B cell (primary cell): Measurements from ENCODE around the gene SLC33A1. TPM values are rescaled to one million over a fixed set of nuclear protein-coding genes. Genes with fewer than 3 reads are reported as not detected.
"Not testable (repeated sequence)": the region's sequence is repeated elsewhere in the genome, so short reads cannot be mapped to it uniquely, and the experiment has no call there.

Experiments used
- ATAC-seq: fragments of 200-7000 bp; cut with Tn5 transposase; one replicate; pipeline ENCODE4 v1.10.0; 2021; ENCODE audit warnings: low read depth, mild to moderate bottlenecking, moderate number of reproducible peaks, moderate library complexity
- CTCF ChIA-PET: fragments of 350-600 bp; sonication (Branson Sonifier 250); formaldehyde crosslinking; loops from one replicate; lab custom pipeline; 2021; ENCODE audit warnings: antibody characterized with exemption, inconsistent platforms; lab: Charles Lee
- POLR2A ChIA-PET: fragments of 350-600 bp; sonication (Branson Sonifier 250); formaldehyde crosslinking; loops from one replicate; lab custom pipeline; 2021; ENCODE audit warnings: antibody characterized with exemption; lab: Charles Lee
- DNase-seq: peaks from one replicate; pipeline ENCODE4 v3.0.0; 2013
- H2AFZ ChIP-seq: 2 replicates; pipeline ENCODE4 v1.6.1; 2012; ENCODE audit warnings: mild to moderate bottlenecking, low read depth, low read length; ENCODE audit not compliant: insufficient read depth, poor library complexity, severe bottlenecking
- H3K27ac ChIP-seq, 2 donors: 1 replicate in 1 of 2; 2 replicates in 1 of 2; pipeline ENCODE4 v1.5.1; 2012 to 2013; ENCODE audit warnings: low read length in 2 of 2, mild to moderate bottlenecking in 2 of 2, moderate library complexity in 1 of 2
- H3K27me3 ChIP-seq, 4 experiments: fragments of 200-600 bp in 1 of 4; sonication (generic) in 1 of 4; replicated peaks in 1 of 4; 1 replicate in 2 of 4; 2 replicates in 2 of 4; pipeline versions ENCODE4 v1.6.1 to v1.7.0; 2013 to 2016; ENCODE audit warnings: low read length in 3 of 4, mild to moderate bottlenecking in 2 of 4, mixed read lengths in 1 of 4, moderate library complexity in 1 of 4; ENCODE audit not compliant: insufficient read depth in 4 of 4, control insufficient read depth in 3 of 4; ENCODE audit errors: control extremely low read depth in 1 of 4
- H3K36me3 ChIP-seq, 2 experiments: replicated peaks in 1 of 2; 1 replicate in 1 of 2; 2 replicates in 1 of 2; pipeline versions ENCODE4 v1.6.1 to v1.7.1; 2013; ENCODE audit warnings: low read length in 1 of 2; ENCODE audit not compliant: insufficient read depth in 2 of 2, control insufficient read depth in 1 of 2; ENCODE audit errors: control extremely low read depth in 1 of 2, extremely low read depth in 1 of 2
- H3K4me1 ChIP-seq, 2 donors: fragments of 200-600 bp in 1 of 2; sonication (generic) in 1 of 2; 1 replicate in 1 of 2; 2 replicates in 1 of 2; pipeline versions ENCODE4 v1.5.1 to v1.6.1; 2013 to 2017; ENCODE audit warnings: low read length in 2 of 2; ENCODE audit not compliant: control insufficient read depth in 2 of 2, insufficient read depth in 2 of 2
- H3K4me2 ChIP-seq: replicated peaks from 2 replicates; pipeline ENCODE3; 2012; ENCODE audit warnings: mild to moderate bottlenecking, low read depth, low read length; ENCODE audit not compliant: poor library complexity, severe bottlenecking
- H3K4me3 ChIP-seq, 5 experiments: fragments of 200-600 bp in 1 of 5; sonication (generic) in 1 of 5; 1 replicate in 3 of 5; 2 replicates in 2 of 5; pipeline versions ENCODE4 v1.5.1 to v1.7.0; 2011 to 2016; ENCODE audit warnings: low read length in 4 of 5, mild to moderate bottlenecking in 4 of 5, low read depth in 2 of 5, control low read depth in 1 of 5, moderate library complexity in 1 of 5; ENCODE audit not compliant: insufficient read depth in 1 of 5; ENCODE audit errors: control extremely low read depth in 1 of 5, extremely low read depth in 1 of 5
- H3K79me2 ChIP-seq: fragments of 200-600 bp; sonication (generic); one replicate; pipeline ENCODE4 v1.6.0; 2016; ENCODE audit warnings: low read length; ENCODE audit not compliant: control insufficient read depth, insufficient read depth
- H3K9ac ChIP-seq: fragments of 200-600 bp; sonication (generic); 2 replicates; pipeline ENCODE4 v1.6.1; 2017; ENCODE audit warnings: mild to moderate bottlenecking, low read length, moderate library complexity
- H3K9me3 ChIP-seq, 3 donors: one replicate each; pipeline versions ENCODE4 v1.6.1 to v1.7.1; 2013; ENCODE audit warnings: low read length in 2 of 3; ENCODE audit not compliant: control insufficient read depth in 2 of 3, insufficient read depth in 1 of 3; ENCODE audit errors: control extremely low read depth in 1 of 3
- H4K20me1 ChIP-seq: 2 replicates; pipeline ENCODE4 v1.6.0; 2012; ENCODE audit warnings: mild to moderate bottlenecking, low read length; ENCODE audit not compliant: insufficient read depth, control insufficient read depth, poor library complexity, severe bottlenecking
- H3K27ac Mint-ChIP-seq: one replicate; pipeline ENCODE4 v1.8.0; 2021; ENCODE audit warnings: mixed read lengths
- H3K27me3 Mint-ChIP-seq: one replicate; pipeline ENCODE4 v1.8.0; 2021; ENCODE audit warnings: mixed read lengths
- H3K4me1 Mint-ChIP-seq: one replicate; pipeline ENCODE4 v1.8.0; 2021; ENCODE audit warnings: mixed read lengths
- H3K4me3 Mint-ChIP-seq: one replicate; pipeline ENCODE4 v1.8.0; 2021; ENCODE audit warnings: mixed read lengths
- H3K9me3 Mint-ChIP-seq: one replicate; pipeline ENCODE4 v1.8.0; 2022; ENCODE audit warnings: mixed read lengths; ENCODE audit not compliant: insufficient read depth
- CTCF ChIP-seq: fragments of 200-600 bp; IDR thresholded peaks from one replicate; pipeline ENCODE4 v1.8.0; 2022; ENCODE audit warnings: antibody characterized with exemption, mild to moderate bottlenecking
- EZH2 ChIP-seq: IDR thresholded peaks from 2 replicates; pipeline ENCODE4 v1.6.1; 2012; ENCODE audit warnings: borderline replicate concordance, low read depth, mild to moderate bottlenecking, moderate library complexity, low read length; ENCODE audit not compliant: insufficient read depth, poor library complexity, severe bottlenecking
- intact Hi-C: fragments of 100-400 bp; cut with micrococcal nuclease; formaldehyde crosslinking; loops from one replicate; pipeline ENCODE4 v1.10.0; 2022
- polyA plus RNA-seq: library from polyadenylated mRNA; depleted of rRNA; stranded (reverse); fragments of >200 nt; gene quantifications from 2 replicates; pipeline ENCODE4 v1.2.3, GENCODE V29; 2012
- total RNA-seq, 2 donors: library from RNA; stranded (reverse); fragments of 120-200 nt in 1 of 2; gene quantifications; 1 replicate in 1 of 2; 2 replicates in 1 of 2; pipeline versions ENCODE4 v1.2.3 to v1.2.4, GENCODE V29; 2013 to 2022

Gene SLC33A1
- total and polyA plus RNA-seq, 2 donors (not counting 1 experiment from before 2014, with no cell fraction given), result 15.0 to 29.4 TPM

GRCh38 chr3:155815030-155815545 is 39.1 kb downstream of the SLC33A1 start:
- no peak for TF ChIP-seq EZH2
- no peak for TF ChIP-seq CTCF
- H3K4me3 ChIP-seq, result no peak overlapping the region
- H3K79me2 ChIP-seq, result no peaks in the 10 kb centered on the region
- no peak overlapping the region for H3K9ac ChIP-seq
- H3K27me3 Mint-ChIP-seq, result peaks cover 4% of the 10 kb centered on the region
- H3K9me3 Mint-ChIP-seq, result no peaks in the 10 kb centered on the region
- no peak overlapping the region for H3K27ac Mint-ChIP-seq
- H3K4me1 Mint-ChIP-seq, result no peaks in the 10 kb centered on the region
- no peak overlapping the region for H3K4me2 ChIP-seq
- ChIA-PET CTCF (interaction anchor here (1.5 kb wide), 1 partner anchor 9 kb away, joined by 5 read pairs; the partner anchor contains the start of gene C3orf33), POLR2A (interaction anchor here (0.6 kb wide), 1 partner anchor 41 kb away, joined by 3 read pairs; no protein-coding TSS in a partner anchor)
- H3K9me3 ChIP-seq, result no peaks in the 10 kb centered on the region
- intact Hi-C loops, result no loop called here
- DNase-seq (no peak), ATAC-seq (no peak)
- H3K4me3 Mint-ChIP-seq, result no peak overlapping the region
- H3K4me1 ChIP-seq, result no peaks in the 10 kb centered on the region
- H3K36me3 ChIP-seq, result no peaks in the 10 kb centered on the region
- no peak overlapping the region for H2AFZ ChIP-seq
- no peak overlapping the region for H3K27ac ChIP-seq
- no peaks in the 10 kb centered on the region for H4K20me1 ChIP-seq
- H3K27me3 ChIP-seq, result no peaks in the 10 kb centered on the region

GRCh38 chr3:155813224-155813623 is 41.0 kb downstream of the SLC33A1 start:
- H3K4me3 Mint-ChIP-seq, ATAC-seq, H3K4me1 ChIP-seq, H3K9ac ChIP-seq, H2AFZ ChIP-seq, H3K9me3 Mint-ChIP-seq, H3K4me2 ChIP-seq, H3K27ac ChIP-seq, POLR2A ChIA-PET, H3K9me3 ChIP-seq, H3K27me3 ChIP-seq, intact Hi-C loops, H3K4me3 ChIP-seq, H4K20me1 ChIP-seq, H3K4me1 Mint-ChIP-seq, H3K79me2 ChIP-seq, H3K36me3 ChIP-seq, DNase-seq, H3K27ac Mint-ChIP-seq: not testable (repeated sequence)
- H3K27me3 Mint-ChIP-seq, result peaks cover 15% of the 10 kb centered on the region
- CTCF ChIA-PET, result interaction anchor here (0.7 kb wide), 1 partner anchor 624 kb away, joined by 4 read pairs; no protein-coding TSS in a partner anchor
